Ovary (tissue), 9 donors: ENCODE data around the gene OSBP. TPM values are rescaled to one million over a fixed set of nuclear protein-coding genes. Genes with fewer than 3 reads are reported as not detected.
"Not testable (repeated sequence)": the region's sequence is repeated elsewhere in the genome, so short reads cannot be mapped to it uniquely, and the experiment has no call there.

ENCODE experiments used
- DNase-seq, 5 donors: peaks; one replicate each; pipeline ENCODE4 v3.0.0-alpha.2; 2019 to 2020
- H3K27ac ChIP-seq, 2 donors: fragments of 200-600 bp; one replicate each; pipeline versions ENCODE4 v1.5.1 to v1.8.0; 2019 to 2022
- H3K27me3 ChIP-seq: fragments of 200-600 bp; one replicate; pipeline ENCODE4 v1.8.0; 2022
- H3K36me3 ChIP-seq: fragments of 200-600 bp; sonication (generic); one replicate; pipeline ENCODE4 v1.5.1; 2019
- H3K4me1 ChIP-seq: one replicate; pipeline ENCODE4 v1.8.1; 2013; ENCODE audit warnings: mild to moderate bottlenecking, moderate library complexity; ENCODE audit not compliant: insufficient read depth
- H3K4me3 ChIP-seq: fragments of 200-600 bp; sonication (generic); one replicate; pipeline ENCODE4 v1.5.1; 2017
- H3K9me3 ChIP-seq, 2 donors: fragments of 200-600 bp in 1 of 2; sonication (generic) in 1 of 2; one replicate each; pipeline versions ENCODE4 v1.5.1 to v1.8.1; 2013 to 2019; ENCODE audit warnings: mild to moderate bottlenecking in 1 of 2, moderate library complexity in 1 of 2
- CTCF ChIP-seq, 3 donors: fragments of 450-650 bp in 2 of 3; fragments of 200-600 bp in 1 of 3; IDR thresholded peaks; one replicate each; pipeline versions ENCODE4 v1.5.1 to v1.8.0; 2016 to 2022; ENCODE audit warnings: antibody characterized with exemption in 3 of 3, mild to moderate bottlenecking in 1 of 3
- EP300 ChIP-seq: sonication (generic); formaldehyde crosslinking; IDR thresholded peaks from one replicate; pipeline ENCODE4 v1.6.1; 2017; ENCODE audit warnings: antibody characterized with exemption
- POLR2A ChIP-seq: fragments of 450-650 bp; IDR thresholded peaks from one replicate; pipeline ENCODE4 v1.6.1; 2017; ENCODE audit warnings: antibody characterized with exemption, mild to moderate bottlenecking, moderate library complexity
- WGBS, 3 donors: extraction: QIAGEN DNeasy Blood & Tissue Kit in 1 of 3; methylation state at CpG; one replicate each; pipeline versions ENCODE4 v1.1.5 to v1.1.7; 2013 to 2017; 5-methylcytosine and 5-hydroxymethylcytosine counted together
- intact Hi-C, 4 donors: fragments of 100-400 bp; cut with DNase I; formaldehyde crosslinking; loops; one replicate each; pipeline versions ENCODE4 v1.11.0 to v1.15.1; 2022 to 2023
- polyA plus RNA-seq, 2 donors: library from polyadenylated mRNA; stranded (reverse); fragments of 200-250 nt in 1 of 2; fragments of 350-450 nt in 1 of 2; fragmentation: Illumina TruSeq in 1 of 2; extraction: RNeasy Lipid Tissue Mini Kit (QIAGEN cat#74804) in 1 of 2; gene quantifications; one replicate each; pipeline ENCODE4 v1.2.3, GENCODE V29; 2013 to 2014
- total RNA-seq, 7 donors: library from RNA; depleted of rRNA in 2 of 7; stranded (reverse); fragments of >200 nt in 2 of 7; fragmentation: NEBNext Ultra II Directional in 3 of 7; extraction: Animal tissue kit (Norgen Biotek cat#: 25700) in 3 of 7; gene quantifications; one replicate each; pipeline versions ENCODE4 v1.1.0 to v1.2.4, GENCODE V29; 2016 to 2023
- donor health status: DM: no; HTN: no; CAD: no; lungs with moderate emphysema.
- donor health status: DM: no; HTN: no; CAD: no.
- donor health status: Bipolar disorder and iron deficiency.
- donor health status: DM: yes; HTN: yes; CAD: no.
- donor health status: DM: no; HTN: no; CAD: no.
- donor health status: DM: yes; HTN: yes; CAD: no.

Gene OSBP
- total and polyA plus RNA-seq, 9 donors: 20.5 to 58.0 (median 42.4) TPM

DNA sequence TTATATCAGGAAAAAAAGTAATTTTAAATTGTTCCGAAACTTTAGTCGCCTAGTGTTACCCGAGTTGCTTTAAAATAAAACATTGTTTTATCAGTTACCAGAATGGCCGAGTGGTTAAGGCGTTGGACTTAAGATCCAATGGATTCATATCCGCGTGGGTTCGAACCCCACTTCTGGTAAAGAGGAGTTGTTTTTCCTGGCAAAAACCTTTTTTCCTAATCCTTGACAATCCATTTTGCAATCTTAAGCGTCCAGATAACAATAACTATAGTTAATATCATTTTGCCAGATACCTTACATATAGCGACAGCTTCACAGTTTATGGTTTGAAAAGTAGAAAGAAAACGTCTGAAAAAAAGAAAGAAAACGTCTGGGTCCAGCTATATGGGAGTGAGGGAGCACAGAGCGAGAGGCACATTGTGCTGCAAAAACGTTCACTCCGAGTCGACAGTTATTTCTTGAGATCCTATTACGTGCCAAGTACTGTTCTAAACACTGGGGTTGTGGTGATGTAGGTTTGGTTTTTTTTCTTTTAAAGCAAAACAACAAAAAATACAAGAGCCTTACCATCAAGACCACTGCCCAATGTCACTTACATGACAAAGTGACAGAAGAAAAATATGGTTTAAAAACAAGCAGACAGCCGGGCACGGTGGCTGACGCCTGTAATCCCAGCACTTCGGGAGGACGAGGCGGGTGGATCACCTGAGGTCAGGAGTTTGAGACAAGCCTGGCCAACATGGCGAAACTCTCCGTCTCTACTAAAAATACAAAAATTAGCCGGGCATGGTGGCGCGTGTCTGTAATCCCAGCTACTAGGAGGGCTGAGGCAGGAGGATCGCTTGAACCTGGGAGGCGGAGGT is 63.7 kb downstream of the OSBP start:
- Histone ChIP-seq H3K36me3 (no peaks in the 10 kb centered on the region), H3K4me1 (peaks cover 14% of the 10 kb centered on the region), H3K9me3 (no peaks in the 10 kb centered on the region), H3K4me3 (peak overlapping the region; percentile 60), H3K27ac (peak overlapping the region; percentile 86 to 91), H3K27me3 (no peaks in the 10 kb centered on the region)
- DNase-seq: peak in 3 of 5 donors; percentile 61 to 74 (median 69)
- whole genome bisulfite sequencing, 3 donors: 3 to 17% (median 9%) methylated on average over 30 of the region's 30 CpGs
- TF ChIP-seq CTCF (IDR thresholded peaks at IDR 0.05) (no peak), POLR2A (no peak), EP300 (no peak)
- intact Hi-C loops: loop anchor here in 1 of 4 donors (10.0 kb wide), 1 partner anchor 1887 kb away; the partner anchor contains the start of gene ZDHHC5

DNA sequence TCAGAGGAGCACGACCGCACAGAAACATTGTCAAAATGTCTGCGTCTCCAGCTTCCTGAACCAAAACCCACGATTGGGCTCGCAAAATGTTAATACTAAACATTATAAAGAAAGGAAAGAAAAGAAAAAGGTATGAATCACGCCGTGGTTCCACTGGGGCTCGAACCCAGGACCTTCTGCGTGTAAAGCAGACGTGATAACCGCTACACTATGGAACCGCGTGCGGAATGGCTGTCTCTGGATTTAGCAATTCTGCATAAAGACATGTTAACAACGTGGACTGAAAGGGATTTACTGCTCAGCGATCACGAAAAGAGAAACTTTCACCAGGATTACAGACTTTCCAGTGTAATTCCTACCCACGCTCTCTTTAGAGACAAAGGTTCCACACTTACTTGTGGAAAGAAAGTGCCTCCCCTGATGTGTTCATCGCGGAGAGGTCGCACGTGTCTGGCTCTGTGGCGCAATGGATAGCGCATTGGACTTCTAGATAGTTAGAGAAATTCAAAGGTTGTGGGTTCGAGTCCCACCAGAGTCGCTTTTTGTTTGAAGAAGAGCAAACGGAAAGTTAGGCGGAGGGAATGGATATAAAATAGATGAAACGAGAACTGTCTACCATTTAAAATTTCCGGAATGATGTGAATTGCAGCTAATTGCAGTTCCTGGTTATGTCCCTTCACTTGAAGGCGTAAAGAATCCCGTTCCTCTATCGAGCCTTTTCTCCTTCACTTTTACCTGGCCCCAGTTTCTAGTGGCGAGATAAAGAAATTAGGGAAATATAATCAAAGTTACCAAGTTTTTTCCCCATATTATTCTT is 64.5 kb downstream of the OSBP start:
- no peak for TF ChIP-seq CTCF (IDR thresholded peaks at IDR 0.05)
- peak; percentile 18 for TF ChIP-seq POLR2A
- Histone ChIP-seq H3K9me3 (no peaks in the 10 kb centered on the region), H3K36me3 (no peaks in the 10 kb centered on the region), H3K27ac (peak overlapping the region; percentile 86 to 91), H3K27me3 (no peaks in the 10 kb centered on the region), H3K4me3 (peak overlapping the region; percentile 60), H3K4me1 (peaks cover 13% of the 10 kb centered on the region)
- DNase-seq: peak; percentile 82 to 89 (median 84)
- intact Hi-C loops: loop anchor here in 1 of 4 donors (10.0 kb wide), 1 partner anchor 1886 kb away; the partner anchor contains the start of gene ZDHHC5
- 0 to 1% (median 1%) methylated on average over 34 of the region's 34 CpGs for WGBS, 3 donors

GRCh38 chr11:59550368-59550841 is 65.2 kb downstream of the OSBP start:
- 1 to 3% (median 1%) methylated on average over 31 of the region's 31 CpGs for WGBS, 3 donors
- intact Hi-C loops: loop anchor here in 1 of 4 donors (10.0 kb wide), 1 partner anchor 1886 kb away; the partner anchor contains the start of gene ZDHHC5
- DNase-seq: peak; percentile 78 to 85 (median 84)
- peak overlapping the region; percentile 86 to 91 for H3K27ac ChIP-seq
- H3K9me3 ChIP-seq: no peaks in the 10 kb centered on the region
- H3K36me3 ChIP-seq: no peaks in the 10 kb centered on the region
- H3K4me3 ChIP-seq: peak overlapping the region; percentile 60
- no peaks in the 10 kb centered on the region for H3K27me3 ChIP-seq
- TF ChIP-seq POLR2A (no peak), CTCF (IDR thresholded peaks at IDR 0.05) (peak in 2 of 3 donors; percentile 61 to 74)
- peaks cover 11% of the 10 kb centered on the region for H3K4me1 ChIP-seq

GRCh38 chr11:59548309-59548656 is 67.3 kb downstream of the OSBP start:
- no peak for DNase-seq
- Histone ChIP-seq H3K27ac (peak overlapping the region in 1 of 2 donors; percentile 91), H3K9me3 (no peaks in the 10 kb centered on the region), H3K4me1 (peaks cover 16% of the 10 kb centered on the region), H3K4me3 (no peak overlapping the region), H3K36me3 (no peaks in the 10 kb centered on the region), H3K27me3 (no peaks in the 10 kb centered on the region)
- WGBS, 3 donors: 83 to 90% (median 87%) methylated on average over 5 of the region's 5 CpGs
- intact Hi-C loops: loop anchor here in 1 of 4 donors (10.0 kb wide), 1 partner anchor 117 kb away; the partner anchor contains the start of gene PATL1
- no peak for TF ChIP-seq CTCF (IDR thresholded peaks at IDR 0.05)

- Histone ChIP-seq H3K4me1 (peaks cover 13% of the 10 kb centered on the region), H3K27ac (peak overlapping the region; percentile 11 to 91)
- not testable (repeated sequence) for H3K9me3 ChIP-seq, H3K4me3 ChIP-seq, H3K27me3 ChIP-seq, H3K36me3 ChIP-seq
- intact Hi-C loops: loop anchor here in 1 of 4 donors (10.0 kb wide), 1 partner anchor 117 kb away; the partner anchor contains the start of gene PATL1
- peak in 1 of 5 donors; percentile 23 for DNase-seq
- WGBS, 3 donors: 71 to 72% (median 72%) methylated on average over 5 of the region's 5 CpGs
These were observed 67.8 kb downstream of the OSBP start for GRCh38 chr11:59547605-59548308.
